ENCODE data around the gene CYP26A1.

DNA sequence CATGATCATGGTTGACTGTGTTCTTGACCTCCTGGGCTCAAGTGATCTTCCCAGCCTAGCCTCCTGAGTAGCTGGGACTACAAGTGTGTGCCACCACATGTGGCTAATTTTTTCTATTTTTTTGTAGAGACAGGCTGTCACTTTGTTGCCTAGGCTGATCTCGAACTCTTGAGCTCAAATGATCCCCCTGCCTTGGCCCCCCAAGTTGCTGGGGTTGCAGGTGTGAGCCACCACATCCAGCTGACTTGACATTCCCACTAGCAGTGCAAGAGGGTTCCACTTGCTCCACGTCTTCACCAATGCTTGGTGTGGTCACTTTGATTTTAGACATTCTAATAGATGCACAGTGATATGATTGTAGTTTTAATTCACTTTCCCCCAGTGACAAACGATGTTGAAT lies 25.1 kb downstream of the CYP26A1 start:
- TF ChIP-seq, protein P1, sequence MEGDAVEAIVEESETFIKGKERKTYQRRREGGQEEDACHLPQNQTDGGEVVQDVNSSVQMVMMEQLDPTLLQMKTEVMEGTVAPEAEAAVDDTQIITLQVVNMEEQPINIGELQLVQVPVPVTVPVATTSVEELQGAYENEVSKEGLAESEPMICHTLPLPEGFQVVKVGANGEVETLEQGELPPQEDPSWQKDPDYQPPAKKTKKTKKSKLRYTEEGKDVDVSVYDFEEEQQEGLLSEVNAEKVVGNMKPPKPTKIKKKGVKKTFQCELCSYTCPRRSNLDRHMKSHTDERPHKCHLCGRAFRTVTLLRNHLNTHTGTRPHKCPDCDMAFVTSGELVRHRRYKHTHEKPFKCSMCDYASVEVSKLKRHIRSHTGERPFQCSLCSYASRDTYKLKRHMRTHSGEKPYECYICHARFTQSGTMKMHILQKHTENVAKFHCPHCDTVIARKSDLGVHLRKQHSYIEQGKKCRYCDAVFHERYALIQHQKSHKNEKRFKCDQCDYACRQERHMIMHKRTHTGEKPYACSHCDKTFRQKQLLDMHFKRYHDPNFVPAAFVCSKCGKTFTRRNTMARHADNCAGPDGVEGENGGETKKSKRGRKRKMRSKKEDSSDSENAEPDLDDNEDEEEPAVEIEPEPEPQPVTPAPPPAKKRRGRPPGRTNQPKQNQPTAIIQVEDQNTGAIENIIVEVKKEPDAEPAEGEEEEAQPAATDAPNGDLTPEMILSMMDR (conservative IDR thresholded peaks at IDR 0.05; ENCODE audit: low read depth, low read length), result no peak
- no peak for TF ChIP-seq EZH2 (IDR thresholded peaks at IDR 0.05; ENCODE audit: borderline replicate concordance, low read depth, low read length, poor library complexity, severe bottlenecking)
